Naive B cell (primary cell): Measurements from ENCODE around the gene AQR. TPM values are rescaled to one million over a fixed set of nuclear protein-coding genes. Genes with fewer than 3 reads are reported as not detected.

Source experiments
- ATAC-seq, 2 donors: fragments of 150-1000 bp; cut with Tn5 transposase; 2 replicates each; pipeline ENCODE4 v1.10.0; 2021; ENCODE audit warnings: low read depth in 2 of 2, mild to moderate bottlenecking in 2 of 2, moderate library complexity in 2 of 2
- DNase-seq: peaks from one replicate; pipeline ENCODE4 v3.0.0; 2022
- H3K27ac Mint-ChIP-seq, 6 donors: one replicate each; pipeline ENCODE4 v1.8.0; 2020 to 2022; ENCODE audit warnings: mild to moderate bottlenecking in 6 of 6, mixed read lengths in 6 of 6, moderate library complexity in 5 of 6, inconsistent platforms in 2 of 6
- H3K27me3 Mint-ChIP-seq, 3 donors: one replicate each; pipeline ENCODE4 v1.8.0; 2021 to 2022; ENCODE audit warnings: mixed read lengths in 3 of 3, mild to moderate bottlenecking in 1 of 3
- H3K36me3 Mint-ChIP-seq, 2 donors: one replicate each; pipeline ENCODE4 v1.8.0; 2020 to 2022; ENCODE audit warnings: mixed read lengths in 2 of 2, inconsistent platforms in 1 of 2, mild to moderate bottlenecking in 1 of 2
- H3K4me1 Mint-ChIP-seq, 3 donors: one replicate each; pipeline ENCODE4 v1.8.0; 2020 to 2022; ENCODE audit warnings: mixed read lengths in 3 of 3, inconsistent platforms in 1 of 3, mild to moderate bottlenecking in 1 of 3, moderate library complexity in 1 of 3
- H3K4me3 Mint-ChIP-seq, 8 donors: one replicate each; pipeline ENCODE4 v1.8.0; 2020 to 2022; ENCODE audit warnings: mild to moderate bottlenecking in 8 of 8, mixed read lengths in 8 of 8, moderate library complexity in 8 of 8, inconsistent platforms in 2 of 8
- H3K9me3 Mint-ChIP-seq, 7 donors: one replicate each; pipeline ENCODE4 v1.8.0; 2020 to 2022; ENCODE audit warnings: mixed read lengths in 7 of 7, mild to moderate bottlenecking in 5 of 7, inconsistent platforms in 2 of 7, moderate library complexity in 1 of 7
- polyA plus RNA-seq, 6 donors: library from polyadenylated mRNA; unstranded; fragments of 300-500 nt; fragmentation: Illumina TruSeq; gene quantifications; one replicate each; pipeline ENCODE4 v1.2.3, GENCODE V29; 2021; ENCODE audit warnings: low read depth in 6 of 6

AQR gene
- polyA plus RNA-seq, 6 donors from 2014 or later: 6.3 to 16.6 (median 11.2) TPM

GRCh38 chr15:34890424-34890823 lies 79.1 kb downstream of the AQR start:
- Mint-ChIP-seq H3K9me3 (peaks cover 5 to 25% (median 22%) of the 10 kb centered on the region in 7 donors), H3K36me3 (peaks cover 49 to 52% of the 10 kb centered on the region in 2 donors)

GRCh38 chr15:34889476-34889875 lies 80.1 kb downstream of the AQR start:
- peaks cover 5 to 24% (median 21%) of the 10 kb centered on the region in 7 donors for H3K9me3 Mint-ChIP-seq
- DNase-seq: no peak
- no peak overlapping the region for H3K4me3 Mint-ChIP-seq
- H3K36me3 Mint-ChIP-seq: peaks cover 45 to 56% of the 10 kb centered on the region in 2 donors
- no peak overlapping the region for H3K27ac Mint-ChIP-seq
- H3K4me1 Mint-ChIP-seq: no peaks in the 10 kb centered on the region
- no peaks in the 10 kb centered on the region for H3K27me3 Mint-ChIP-seq
- ATAC-seq: no peak

More at GRCh38 chr15:34890424-34890823, 79.1 kb downstream of the AQR start:
- no peak overlapping the region for H3K27ac Mint-ChIP-seq
- no peak for ATAC-seq
- no peak overlapping the region for H3K4me3 Mint-ChIP-seq
- DNase-seq: no peak
- H3K27me3 Mint-ChIP-seq: no peaks in the 10 kb centered on the region
- no peaks in the 10 kb centered on the region for H3K4me1 Mint-ChIP-seq

- no peaks in the 10 kb centered on the region for H3K4me1 Mint-ChIP-seq
- H3K36me3 Mint-ChIP-seq: peaks cover 39% of the 10 kb centered on the region in 2 donors
- no peak overlapping the region for H3K4me3 Mint-ChIP-seq
- no peak overlapping the region for H3K27ac Mint-ChIP-seq
- ATAC-seq (no peak), DNase-seq (no peak)
- H3K9me3 Mint-ChIP-seq: no peaks in the 10 kb centered on the region
- H3K27me3 Mint-ChIP-seq: no peaks in the 10 kb centered on the region
Measured at GRCh38 chr15:34886134-34886533, 83.4 kb downstream of the AQR start.

- no peaks in the 10 kb centered on the region for H3K9me3 Mint-ChIP-seq
- no peak for DNase-seq
- H3K27ac Mint-ChIP-seq: no peak overlapping the region
- no peaks in the 10 kb centered on the region for H3K27me3 Mint-ChIP-seq
- H3K36me3 Mint-ChIP-seq: peaks cover 46 to 50% of the 10 kb centered on the region in 2 donors
- no peaks in the 10 kb centered on the region for H3K4me1 Mint-ChIP-seq
- ATAC-seq: no peak
- H3K4me3 Mint-ChIP-seq: no peak overlapping the region
Measured at GRCh38 chr15:34883633-34884032, 85.9 kb downstream of the AQR start.

- H3K4me3 Mint-ChIP-seq: no peak overlapping the region
- H3K27me3 Mint-ChIP-seq: no peaks in the 10 kb centered on the region
- no peaks in the 10 kb centered on the region for H3K4me1 Mint-ChIP-seq
- DNase-seq: no peak
- H3K27ac Mint-ChIP-seq: no peak overlapping the region
- ATAC-seq: no peak
- H3K9me3 Mint-ChIP-seq: no peaks in the 10 kb centered on the region
- H3K36me3 Mint-ChIP-seq: peaks cover 46 to 50% of the 10 kb centered on the region in 2 donors
Measured at GRCh38 chr15:34883042-34883441, 86.5 kb downstream of the AQR start.

- Mint-ChIP-seq H3K27ac (no peak overlapping the region), H3K4me1 (peaks cover 0 to 3% (median 0%) of the 10 kb centered on the region in 3 donors)
Measured at GRCh38 chr15:34879107-34879506, 90.4 kb downstream of the AQR start.

GRCh38 chr15:34876640-34877039 lies 92.9 kb downstream of the AQR start:
- Mint-ChIP-seq H3K9me3 (peaks cover 0 to 3% (median 0%) of the 10 kb centered on the region in 7 donors), H3K27me3 (no peaks in the 10 kb centered on the region), H3K36me3 (peaks cover 40 to 66% of the 10 kb centered on the region in 2 donors), H3K27ac (peak overlapping the region in 5 of 6 donors; percentile 0 to 70 (median 3)), H3K4me3 (no peak overlapping the region), H3K4me1 (peaks cover 0 to 3% (median 0%) of the 10 kb centered on the region in 3 donors)
- no peak for DNase-seq
- ATAC-seq: no peak

More at GRCh38 chr15:34879107-34879506, 90.4 kb downstream of the AQR start:
- DNase-seq (no peak), ATAC-seq (no peak)
- Mint-ChIP-seq H3K27me3 (no peaks in the 10 kb centered on the region), H3K4me3 (no peak overlapping the region), H3K36me3 (peaks cover 51 to 57% of the 10 kb centered on the region in 2 donors), H3K9me3 (peaks cover 0 to 3% (median 0%) of the 10 kb centered on the region in 7 donors)

- Mint-ChIP-seq H3K36me3 (peaks cover 27 to 77% of the 10 kb centered on the region in 2 donors), H3K27ac (peak overlapping the region in 1 of 6 donors; percentile 59), H3K27me3 (no peaks in the 10 kb centered on the region), H3K4me3 (no peak overlapping the region), H3K4me1 (no peaks in the 10 kb centered on the region), H3K9me3 (peaks cover 0 to 9% (median 5%) of the 10 kb centered on the region in 7 donors)
- DNase-seq: no peak
- no peak for ATAC-seq
Measured at GRCh38 chr15:34869110-34869509, 100.4 kb downstream of the AQR start.

- Mint-ChIP-seq H3K4me3 (no peak overlapping the region), H3K9me3 (peaks cover 0 to 9% (median 5%) of the 10 kb centered on the region in 7 donors), H3K4me1 (no peaks in the 10 kb centered on the region), H3K27me3 (no peaks in the 10 kb centered on the region), H3K27ac (no peak overlapping the region), H3K36me3 (peaks cover 26 to 55% of the 10 kb centered on the region in 2 donors)
- ATAC-seq (no peak), DNase-seq (no peak)
Measured at GRCh38 chr15:34865531-34865930, 104.0 kb downstream of the AQR start.

- no peak overlapping the region for H3K4me3 Mint-ChIP-seq
- H3K9me3 Mint-ChIP-seq: no peaks in the 10 kb centered on the region
- H3K27ac Mint-ChIP-seq: no peak overlapping the region
- ATAC-seq (no peak), DNase-seq (no peak)
- H3K4me1 Mint-ChIP-seq: peaks cover 0 to 2% (median 0%) of the 10 kb centered on the region in 3 donors
- H3K27me3 Mint-ChIP-seq: no peaks in the 10 kb centered on the region
- H3K36me3 Mint-ChIP-seq: peaks cover 28 to 43% of the 10 kb centered on the region in 2 donors
Measured at GRCh38 chr15:34861214-34861613, 108.3 kb downstream of the AQR start.

- Mint-ChIP-seq H3K4me1 (peaks cover 6 to 25% (median 15%) of the 10 kb centered on the region in 3 donors), H3K36me3 (peaks cover 33 to 37% of the 10 kb centered on the region in 2 donors), H3K9me3 (peaks cover 0 to 5% (median 0%) of the 10 kb centered on the region in 7 donors), H3K27ac (peak overlapping the region in 1 of 6 donors; percentile 36), H3K27me3 (no peaks in the 10 kb centered on the region), H3K4me3 (peak overlapping the region in 1 of 8 donors; percentile 21)
- no peak for DNase-seq
- no peak for ATAC-seq
Measured at GRCh38 chr15:34855893-34856292, 113.6 kb downstream of the AQR start.

- no peak overlapping the region for H3K4me3 Mint-ChIP-seq
- peaks cover 0 to 5% (median 0%) of the 10 kb centered on the region in 7 donors for H3K9me3 Mint-ChIP-seq
- peaks cover 33 to 37% of the 10 kb centered on the region in 2 donors for H3K36me3 Mint-ChIP-seq
- peaks cover 10 to 30% (median 20%) of the 10 kb centered on the region in 3 donors for H3K4me1 Mint-ChIP-seq
- H3K27ac Mint-ChIP-seq: peak overlapping the region in 2 of 6 donors; percentile 6 to 49
- ATAC-seq (no peak), DNase-seq (no peak)
- H3K27me3 Mint-ChIP-seq: no peaks in the 10 kb centered on the region
Measured at GRCh38 chr15:34855413-34855812, 114.1 kb downstream of the AQR start.

- ATAC-seq: no peak
- H3K9me3 Mint-ChIP-seq: peaks cover 0 to 5% (median 0%) of the 10 kb centered on the region in 7 donors
- peaks cover 10 to 36% (median 20%) of the 10 kb centered on the region in 3 donors for H3K4me1 Mint-ChIP-seq
- H3K36me3 Mint-ChIP-seq: peaks cover 22 to 26% of the 10 kb centered on the region in 2 donors
- no peaks in the 10 kb centered on the region for H3K27me3 Mint-ChIP-seq
- no peak for DNase-seq
- no peak overlapping the region for H3K4me3 Mint-ChIP-seq
- peak overlapping the region in 3 of 6 donors; percentile 15 to 87 (median 36) for H3K27ac Mint-ChIP-seq
Measured at GRCh38 chr15:34854232-34854631, 115.3 kb downstream of the AQR start.

GRCh38 chr15:34853001-34853758 lies 116.4 kb downstream of the AQR start:
- H3K27ac Mint-ChIP-seq: peak overlapping the region in 5 of 6 donors; percentile 6 to 59 (median 17)
- H3K9me3 Mint-ChIP-seq: peaks cover 0 to 8% (median 2%) of the 10 kb centered on the region in 7 donors
- DNase-seq (no peak), ATAC-seq (no peak)
- no peaks in the 10 kb centered on the region for H3K27me3 Mint-ChIP-seq
- H3K4me3 Mint-ChIP-seq: no peak overlapping the region
- peaks cover 10 to 36% (median 20%) of the 10 kb centered on the region in 3 donors for H3K4me1 Mint-ChIP-seq
- H3K36me3 Mint-ChIP-seq: peaks cover 13 to 18% of the 10 kb centered on the region in 2 donors
